Endothelial cell of hepatic sinusoid (primary cell): Measurements from ENCODE around the gene MYO15B.
"Not testable (repeated sequence)": the region's sequence is repeated elsewhere in the genome, so short reads cannot be mapped to it uniquely, and the experiment has no call there.

Source experiments
- in situ Hi-C: cut with HindIII; loops from 2 replicates; pipeline ENCODE4 v1.10.0; 2017; ENCODE audit warnings: low sequenced_read_pairs

MYO15B gene

DNA sequence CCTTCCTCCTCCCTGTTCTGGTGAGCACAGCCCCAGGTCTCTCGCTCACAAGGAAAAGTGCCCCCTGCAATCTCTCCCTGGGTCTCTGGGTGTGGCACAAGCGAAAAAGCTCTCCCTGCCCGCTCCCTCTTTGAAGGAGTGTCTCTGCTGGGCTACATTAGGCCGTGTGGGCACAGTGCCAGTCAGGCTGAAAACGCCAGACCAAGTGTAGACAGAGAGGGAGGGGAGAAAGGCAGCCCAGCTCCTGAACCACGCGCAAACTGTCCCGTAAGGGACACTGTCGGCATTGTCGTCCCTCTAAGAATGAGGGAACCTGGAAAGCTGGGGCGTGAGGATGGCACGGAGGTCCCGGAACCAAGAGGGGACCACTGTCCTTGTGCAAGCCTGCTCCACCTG, 49.5 kb downstream of the MYO15B start:
- in situ Hi-C loops: no loop called here

- in situ Hi-C loops: no loop called here
Measured at GRCh38 chr17:75637551-75637950, 50.0 kb downstream of the MYO15B start.

- in situ Hi-C loops: not testable (repeated sequence)
Measured at GRCh38 chr17:75638039-75638438, 50.4 kb downstream of the MYO15B start.

DNA sequence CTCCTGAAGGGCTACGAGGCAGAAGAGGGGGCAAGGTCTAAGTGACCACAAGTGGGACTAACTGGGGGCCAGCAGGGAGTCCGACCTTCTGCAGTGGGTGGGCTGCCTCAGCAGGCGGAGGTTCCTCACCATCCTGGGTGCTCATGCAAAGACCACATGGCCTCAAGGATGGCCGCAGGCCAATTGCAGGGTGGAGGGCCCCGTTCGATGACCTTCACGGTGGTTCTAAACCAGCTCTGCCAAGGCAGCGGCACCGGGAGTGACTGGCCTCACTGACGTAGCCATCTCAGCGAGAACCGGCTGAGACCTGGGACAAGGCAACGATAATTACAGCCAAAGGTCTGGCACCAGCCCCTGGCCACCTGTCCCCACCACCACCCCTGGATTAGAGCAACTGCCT, 51.3 kb downstream of the MYO15B start:
- in situ Hi-C loops: no loop called here

GRCh38 chr17:75639327-75639726, 51.7 kb downstream of the MYO15B start:
- in situ Hi-C loops: no loop called here

GRCh38 chr17:75639771-75640555, 52.4 kb downstream of the MYO15B start:
- in situ Hi-C loops: loop anchor here (10.0 kb wide), 1 partner anchor 45 kb away; no protein-coding TSS in a partner anchor

- in situ Hi-C loops: loop anchor here (10.0 kb wide), 1 partner anchor 46 kb away; no protein-coding TSS in a partner anchor
Measured at GRCh38 chr17:75640556-75641119, 53.0 kb downstream of the MYO15B start.

GRCh38 chr17:75641343-75641742, 53.7 kb downstream of the MYO15B start:
- in situ Hi-C loops: loop anchor here (10.0 kb wide), 1 partner anchor 47 kb away; no protein-coding TSS in a partner anchor

DNA sequence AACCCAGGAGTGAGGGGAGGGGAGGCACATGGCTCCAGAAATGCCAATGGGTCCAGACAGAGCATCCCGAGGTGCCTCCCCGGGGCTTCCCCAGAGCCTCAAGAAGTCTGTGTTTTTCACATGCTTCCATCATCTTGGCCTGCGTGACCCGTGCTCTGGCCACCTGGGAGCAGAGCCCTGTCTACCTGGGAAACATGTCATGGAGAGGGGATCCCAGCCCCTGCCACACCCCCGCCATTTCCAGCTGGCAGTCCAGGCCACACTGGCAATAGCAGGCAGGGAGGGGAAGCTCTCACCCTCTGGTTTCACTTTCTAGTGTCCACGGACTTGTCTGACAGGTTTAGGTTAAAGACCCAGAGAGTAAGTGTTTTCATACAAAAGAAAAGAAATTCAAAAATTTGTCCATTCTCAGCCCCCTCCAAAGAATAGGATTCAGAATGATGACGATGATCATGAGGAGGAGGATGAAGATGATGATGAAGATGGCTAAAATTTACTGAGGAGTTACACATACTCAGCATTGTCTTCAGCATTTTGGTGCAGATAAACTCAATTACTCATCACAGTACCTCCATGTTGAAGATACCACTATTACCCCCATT, 54.7 kb downstream of the MYO15B start:
- in situ Hi-C loops: loop anchor here (10.0 kb wide), 1 partner anchor 47 kb away; no protein-coding TSS in a partner anchor

GRCh38 chr17:75642784-75643642, 55.4 kb downstream of the MYO15B start:
- in situ Hi-C loops: loop anchor here (10.0 kb wide), 1 partner anchor 48 kb away; no protein-coding TSS in a partner anchor

GRCh38 chr17:75643643-75644017, 56.0 kb downstream of the MYO15B start:
- in situ Hi-C loops: loop anchor here (10.0 kb wide), 1 partner anchor 49 kb away; no protein-coding TSS in a partner anchor

- in situ Hi-C loops: loop anchor here (10.0 kb wide), 1 partner anchor 51 kb away; no protein-coding TSS in a partner anchor
Measured at GRCh38 chr17:75645501-75645888, 57.9 kb downstream of the MYO15B start.

- in situ Hi-C loops: loop anchor here (10.0 kb wide), 1 partner anchor 51 kb away; no protein-coding TSS in a partner anchor
Measured at GRCh38 chr17:75645889-75646637, 58.5 kb downstream of the MYO15B start.

DNA sequence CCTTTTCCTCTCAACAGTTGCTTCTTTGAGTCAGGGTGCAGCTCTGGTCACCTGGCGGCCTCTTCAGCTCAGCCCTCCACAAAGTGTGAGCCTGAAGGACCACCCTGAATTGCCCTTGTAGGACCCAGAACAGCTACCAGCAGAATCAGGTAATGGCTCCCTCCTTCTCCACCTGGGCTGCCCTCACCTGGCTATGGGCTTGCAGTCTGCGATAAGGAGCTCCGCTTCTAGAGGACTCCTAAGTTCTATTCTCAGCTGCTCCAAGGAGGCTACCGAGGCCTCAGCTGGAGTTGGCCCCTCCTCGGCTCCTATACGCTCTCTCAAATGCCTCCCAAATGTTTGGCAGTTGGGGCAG, 59.0 kb downstream of the MYO15B start:
- in situ Hi-C loops: loop anchor here (10.0 kb wide), 1 partner anchor 52 kb away; no protein-coding TSS in a partner anchor

DNA sequence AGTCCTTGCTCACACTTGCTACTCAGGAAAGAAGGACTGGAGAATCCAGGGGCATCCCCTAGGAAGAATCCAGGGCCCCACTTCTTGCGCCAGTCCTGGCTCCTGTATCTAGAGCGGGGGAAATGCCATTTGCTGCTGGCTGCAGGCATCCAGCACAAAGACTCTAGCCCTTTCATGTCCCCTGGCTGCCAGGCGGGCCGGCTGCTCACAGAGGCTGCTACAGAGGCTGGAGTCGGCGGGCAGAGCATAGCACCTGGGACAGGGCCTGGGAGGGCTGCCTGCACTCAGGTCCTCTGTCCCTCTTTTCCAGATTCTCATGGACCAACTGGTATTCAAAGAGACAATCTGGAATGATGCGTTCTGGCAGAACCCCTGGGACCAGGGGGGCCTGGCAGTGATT, 59.5 kb downstream of the MYO15B start:
- in situ Hi-C loops: loop anchor here (10.0 kb wide), 1 partner anchor 52 kb away; no protein-coding TSS in a partner anchor

GRCh38 chr17:75647921-75648320, 60.3 kb downstream of the MYO15B start:
- in situ Hi-C loops: loop anchor here (10.0 kb wide), 1 partner anchor 53 kb away; no protein-coding TSS in a partner anchor

- in situ Hi-C loops: loop anchor here (10.0 kb wide), 1 partner anchor 55 kb away; no protein-coding TSS in a partner anchor
Measured at GRCh38 chr17:75649687-75650086, 62.1 kb downstream of the MYO15B start.

DNA sequence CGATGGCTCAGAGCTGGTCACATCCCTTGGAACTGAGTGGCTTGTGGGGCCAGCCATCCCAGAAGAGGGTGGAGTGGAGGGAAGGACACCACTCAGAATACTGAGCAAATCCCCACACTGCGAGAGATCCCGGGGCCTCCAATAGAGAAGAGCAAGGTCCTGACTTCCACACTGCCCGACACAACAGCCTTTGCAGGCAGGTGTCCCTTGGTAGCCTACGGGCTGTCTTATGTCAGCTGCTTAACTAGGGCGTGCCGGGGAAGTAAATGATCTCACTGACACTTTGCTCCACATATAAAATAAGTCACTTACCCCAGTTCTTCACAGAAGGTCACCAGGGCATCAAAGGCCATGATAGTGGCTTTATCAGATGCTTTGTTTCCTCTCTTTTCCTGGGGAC, 63.3 kb downstream of the MYO15B start:
- in situ Hi-C loops: no loop called here

DNA sequence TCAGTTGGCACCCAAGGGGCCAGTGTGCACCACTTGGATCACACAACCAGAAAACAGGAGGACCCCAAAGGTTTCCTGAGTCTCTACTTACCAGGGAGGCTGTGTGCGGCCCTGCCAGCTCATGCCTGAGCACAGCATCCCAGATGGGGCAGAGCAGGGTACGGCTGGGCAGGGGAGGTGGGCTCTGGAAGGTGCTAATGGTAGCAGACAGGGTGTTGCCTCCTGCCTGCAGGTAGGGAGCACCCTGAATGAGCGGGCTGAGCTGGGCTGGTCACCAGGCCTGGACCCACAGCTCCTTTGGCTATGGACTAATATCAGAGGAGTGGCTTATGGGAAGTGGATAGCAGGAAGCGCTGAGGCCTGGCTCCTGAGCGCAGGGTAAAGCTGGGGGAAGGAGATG, 64.7 kb downstream of the MYO15B start:
- in situ Hi-C loops: no loop called here
